ENCODE data around the gene SLC40A1.

The SLC40A1 gene

DNA sequence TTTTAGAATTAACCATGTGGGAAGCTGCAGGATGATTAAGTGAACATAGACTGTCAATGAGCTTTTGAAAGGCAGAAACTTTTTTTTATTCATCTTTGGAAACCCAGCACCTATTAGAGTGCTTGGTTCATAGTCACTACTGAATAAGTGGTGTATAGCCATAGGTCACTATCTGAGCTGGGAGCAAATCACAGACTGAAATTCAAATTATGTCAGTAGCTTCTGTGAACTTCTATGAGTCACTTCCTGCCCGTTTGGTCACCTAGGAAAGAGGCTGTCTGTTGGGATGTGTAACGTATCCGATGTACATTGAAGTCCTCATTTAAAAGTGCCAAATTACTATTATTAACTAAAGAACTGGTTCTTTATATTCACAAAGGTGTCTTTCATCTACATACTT lies 20.5 kb upstream of the SLC40A1 start:
- DNase-seq (ENCODE audit: low read depth in 2 of 2), result no peak

DNA sequence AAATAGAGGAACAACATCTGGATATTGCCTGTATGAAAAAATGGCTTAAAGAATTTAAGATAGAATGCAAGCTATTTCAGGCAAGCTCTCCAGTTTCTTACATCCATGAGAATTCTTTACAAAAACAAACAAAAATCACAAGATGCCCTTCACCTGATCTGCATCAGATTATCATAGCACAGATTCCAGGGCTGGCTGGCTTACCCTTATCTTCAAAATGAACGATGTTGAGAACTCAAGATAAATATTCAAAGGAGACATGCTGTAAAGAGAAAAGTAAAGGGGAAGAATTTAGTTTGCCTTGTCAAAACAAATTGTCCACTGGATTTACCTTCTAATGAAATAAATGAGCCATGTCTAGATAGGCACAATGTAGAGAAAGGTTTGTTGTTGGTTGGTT lies 18.7 kb upstream of the SLC40A1 start:
- DNase-seq (ENCODE audit: low read depth in 2 of 2), result no peak

DNA sequence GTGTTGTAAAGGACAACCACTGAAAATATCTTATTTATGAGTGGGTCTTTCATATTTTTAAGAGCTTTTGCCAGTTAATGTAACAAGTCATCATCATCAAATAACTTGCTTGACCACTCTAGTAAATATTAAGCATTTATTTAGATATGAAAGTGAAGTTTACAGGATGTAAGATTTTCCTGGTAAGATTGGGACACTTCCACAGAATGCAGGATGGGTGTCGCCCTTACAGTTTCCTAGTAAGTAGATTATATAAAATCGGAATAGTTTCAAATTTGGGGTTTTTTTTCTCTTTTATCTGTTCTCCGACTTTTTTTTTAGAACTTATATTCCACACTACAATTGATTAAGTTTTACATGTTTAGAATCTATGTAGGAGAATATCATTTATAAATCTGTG lies 14.8 kb upstream of the SLC40A1 start:
- DNase-seq (ENCODE audit: low read depth in 2 of 2), result no peak

DNA sequence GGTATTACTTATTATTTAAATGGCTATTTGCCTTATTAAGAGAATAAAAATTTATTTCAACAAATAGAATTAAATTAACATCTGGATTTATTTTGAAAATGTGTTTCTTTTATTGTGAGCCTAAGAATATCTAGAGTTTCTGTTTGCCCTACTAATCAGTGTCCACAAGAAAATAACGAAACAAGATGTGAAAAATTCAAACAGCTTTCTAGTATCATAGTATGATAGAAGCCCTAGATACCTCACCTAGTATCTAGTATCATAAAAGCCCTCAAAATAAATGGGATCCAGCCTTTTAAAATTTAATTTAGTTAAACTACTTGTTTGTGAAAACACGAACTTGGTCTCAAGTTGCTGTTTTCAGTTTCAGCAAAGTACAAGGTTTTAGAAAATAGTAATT lies 13.7 kb upstream of the SLC40A1 start:
- no peak for DNase-seq (ENCODE audit: low read depth in 2 of 2)

DNA sequence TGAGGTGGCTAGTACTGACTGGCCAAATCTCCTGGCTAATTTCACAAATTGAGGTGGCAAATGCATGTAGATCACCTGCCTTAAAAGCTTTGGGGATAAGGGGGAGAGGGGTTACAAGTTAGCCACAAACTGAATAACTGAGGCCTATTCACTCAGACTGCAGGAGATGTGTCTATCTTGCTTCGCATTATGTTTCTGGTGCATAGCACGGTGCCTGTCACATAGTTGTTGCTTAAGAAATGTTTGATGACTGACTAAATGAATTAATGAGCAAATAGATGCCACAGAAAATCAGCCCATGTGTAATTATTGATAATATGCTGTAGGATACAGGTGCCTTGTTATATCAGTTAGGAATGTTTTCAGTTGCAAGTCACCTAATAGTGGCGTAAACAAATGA lies 12.5 kb upstream of the SLC40A1 start:
- DNase-seq (ENCODE audit: low read depth in 2 of 2), result no peak

DNA sequence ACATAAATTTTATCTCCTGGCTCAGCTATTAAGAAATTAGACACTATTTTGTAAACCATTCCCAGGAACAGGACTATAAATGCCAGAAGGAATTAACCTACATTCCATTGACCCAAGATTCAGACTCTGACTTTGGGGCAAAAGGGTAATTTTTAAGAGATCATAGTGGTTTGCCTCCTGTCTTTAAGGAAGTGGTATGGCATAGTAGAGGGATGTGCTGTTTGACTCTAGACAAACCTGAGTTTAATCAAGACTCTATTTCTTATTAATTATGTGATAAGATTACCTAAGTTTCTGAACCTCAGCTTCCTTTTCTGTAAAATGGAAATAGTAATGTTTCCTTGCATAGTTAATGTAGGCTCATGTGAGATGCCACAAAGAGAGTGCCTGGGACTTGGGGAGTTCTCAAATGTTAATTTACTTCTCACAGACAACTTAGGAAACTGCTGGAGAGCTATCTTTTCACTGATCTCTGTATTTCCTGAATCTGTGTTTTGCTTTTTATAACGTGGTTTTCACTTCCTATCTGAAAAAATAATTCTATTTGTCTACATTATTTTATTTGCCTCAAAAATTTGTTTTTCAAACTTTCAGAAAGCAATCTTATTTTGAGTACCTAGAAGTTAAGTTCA lies 11.9 kb upstream of the SLC40A1 start:
- no peak for DNase-seq (ENCODE audit: low read depth in 2 of 2)

DNA sequence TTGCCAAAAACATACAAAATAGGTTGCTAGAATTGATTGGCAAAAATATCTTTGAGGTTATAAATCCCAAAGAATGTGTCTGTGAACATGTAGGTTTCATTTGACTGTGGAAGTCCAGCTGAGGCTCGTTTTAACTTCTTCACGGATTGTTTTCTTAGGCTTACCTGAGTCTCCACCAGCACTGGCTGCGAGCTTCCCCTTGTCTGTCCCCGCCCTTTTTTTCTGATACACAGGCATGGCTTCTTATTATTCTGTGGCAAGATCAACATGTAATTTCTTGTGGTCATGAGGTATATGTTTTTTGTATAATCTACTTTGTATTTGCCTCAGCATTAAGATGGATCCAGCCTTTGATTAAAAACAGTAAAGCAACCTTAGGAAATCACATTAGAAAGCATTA lies 7.2 kb upstream of the SLC40A1 start:
- DNase-seq (ENCODE audit: low read depth in 2 of 2), result no peak

DNA sequence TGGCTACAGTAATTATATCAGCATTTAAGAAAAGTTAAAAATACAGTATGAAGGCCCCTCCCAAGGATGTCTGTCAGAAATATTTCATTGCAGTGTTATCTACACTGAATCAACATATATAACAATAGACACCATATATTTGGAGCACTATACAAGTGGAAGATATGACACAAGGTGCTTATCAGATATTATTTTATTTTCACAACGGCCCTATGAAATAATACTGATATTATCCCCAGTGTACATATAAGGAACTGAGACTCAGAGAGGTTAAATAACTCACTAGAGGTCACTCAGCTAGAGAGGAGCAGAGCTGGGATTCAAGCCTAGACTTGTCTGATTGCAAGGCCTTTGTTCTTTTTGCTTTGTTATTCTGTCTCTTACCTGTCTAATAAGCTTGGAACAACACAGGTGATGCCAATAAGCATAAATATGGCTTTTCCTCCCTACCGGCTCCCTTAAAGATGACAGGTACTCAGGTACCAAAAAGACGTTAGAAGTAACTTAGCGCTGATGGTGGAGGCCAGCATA lies 4.7 kb upstream of the SLC40A1 start:
- DNase-seq (ENCODE audit: low read depth in 2 of 2), result no peak

DNA sequence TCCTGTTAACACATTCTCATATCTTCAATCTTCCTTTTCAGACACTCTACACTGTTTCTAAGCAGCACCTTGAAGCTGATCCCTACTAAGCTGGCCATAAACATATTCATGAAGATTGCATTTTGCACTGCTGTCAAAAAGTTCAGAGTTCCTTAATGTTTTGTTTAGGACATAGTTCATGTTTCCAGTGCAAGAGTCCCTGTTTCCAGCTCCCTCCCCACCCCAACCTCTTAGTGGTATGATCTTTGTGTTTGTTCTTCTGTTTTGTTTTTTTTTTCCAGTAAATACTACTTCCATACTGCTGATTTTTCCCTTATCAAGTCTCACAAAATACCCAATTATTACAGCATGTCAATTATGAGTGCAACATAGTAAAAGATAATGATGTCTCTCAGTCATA lies 4.1 kb upstream of the SLC40A1 start:
- DNase-seq (ENCODE audit: low read depth in 2 of 2), result no peak

DNA sequence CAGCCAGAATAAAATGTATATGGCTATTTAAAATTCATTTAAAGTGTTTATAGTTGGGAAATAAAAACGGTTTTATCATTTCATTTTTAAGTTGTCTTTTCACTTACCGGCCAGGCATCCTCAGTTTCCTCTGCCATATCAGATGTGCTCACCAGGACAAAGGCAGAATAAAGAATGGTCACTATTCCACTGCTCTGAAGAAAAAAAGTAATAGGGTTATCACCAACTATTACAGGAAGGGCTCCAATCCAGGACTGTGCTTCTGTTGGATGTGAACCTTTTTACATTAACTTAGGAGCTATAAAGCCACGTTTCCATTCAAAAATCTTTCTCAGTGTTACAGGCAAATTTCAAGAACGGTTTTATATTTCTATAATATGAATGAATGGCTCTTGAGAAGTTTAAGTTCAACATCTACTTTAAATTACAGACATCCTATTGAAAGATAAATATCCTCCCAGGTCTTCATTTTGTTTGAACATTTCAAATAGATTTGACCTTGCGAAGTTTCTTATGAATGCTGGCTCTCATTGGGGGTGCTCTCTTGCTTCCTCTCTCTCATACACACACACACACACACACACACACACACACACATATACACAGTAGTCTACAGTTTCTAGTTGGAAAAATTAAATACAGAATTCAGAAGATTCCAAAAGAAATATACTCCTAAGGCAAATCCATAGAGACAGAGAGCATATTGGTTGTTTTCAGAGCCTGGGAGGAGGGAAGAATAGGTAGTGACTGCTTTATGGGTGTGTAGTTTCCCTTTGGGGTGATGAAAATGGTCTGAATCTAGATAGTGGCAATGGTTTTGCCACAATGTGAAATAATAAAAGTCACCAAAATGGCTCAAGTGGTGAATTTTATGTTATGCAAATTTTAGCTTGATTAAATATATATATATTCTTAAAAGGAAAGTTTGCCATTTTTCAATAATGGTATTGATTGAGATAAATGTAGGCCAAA lies 2.9 kb upstream of the SLC40A1 start:
- no peak for DNase-seq (ENCODE audit: low read depth in 2 of 2)

DNA sequence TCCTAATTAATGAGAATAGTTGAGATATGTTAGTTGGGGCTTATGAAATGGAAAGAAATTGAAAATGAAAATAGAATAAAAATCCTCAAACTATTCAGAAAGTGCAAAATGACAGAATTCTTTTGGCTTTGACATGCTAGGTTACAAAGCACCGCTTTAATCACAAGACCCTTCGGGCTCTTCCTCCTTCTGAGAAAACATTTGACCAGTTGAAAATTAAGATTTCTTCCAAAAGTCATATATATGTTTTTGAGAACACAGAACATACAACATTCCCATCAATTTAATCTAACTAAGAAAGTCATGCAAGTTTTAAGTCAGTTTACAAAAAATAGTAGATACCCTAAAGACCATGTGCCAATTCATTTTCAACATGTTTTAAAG lies 2.2 kb upstream of the SLC40A1 start:
- DNase-seq (ENCODE audit: low read depth in 2 of 2), result no peak

DNA sequence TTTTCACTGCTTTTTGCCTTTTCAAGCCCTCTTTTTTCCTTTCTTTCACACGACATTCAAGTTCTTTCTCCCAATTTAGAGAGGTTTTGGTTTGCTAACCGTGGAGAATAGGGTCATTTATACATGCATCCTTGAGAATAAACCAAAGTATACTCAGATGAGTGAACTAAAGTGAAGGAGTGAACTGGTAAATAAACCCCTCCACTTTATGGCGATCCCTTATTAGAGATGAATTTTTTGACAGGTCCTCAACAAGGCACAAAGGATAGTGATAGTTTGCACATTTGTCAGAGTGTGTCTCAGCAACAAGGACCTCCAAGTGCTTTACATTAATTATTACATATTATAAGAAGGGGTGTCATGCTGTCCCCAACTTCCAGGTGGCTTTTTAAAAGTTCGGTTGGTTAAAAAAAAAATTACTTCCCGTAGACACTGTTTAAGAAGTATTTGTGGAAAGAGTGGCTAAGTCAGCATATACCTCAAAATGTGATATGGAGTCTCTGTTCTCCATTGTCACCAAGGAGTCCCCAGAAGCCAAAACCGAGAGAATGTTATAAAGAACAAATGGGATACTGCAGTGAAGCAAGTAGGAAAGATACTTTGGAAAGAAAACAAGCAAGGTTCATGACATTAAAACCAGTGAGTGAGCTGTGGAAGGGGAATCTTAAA lies 1.7 kb upstream of the SLC40A1 start:
- no peak for DNase-seq (ENCODE audit: low read depth in 2 of 2)

DNA sequence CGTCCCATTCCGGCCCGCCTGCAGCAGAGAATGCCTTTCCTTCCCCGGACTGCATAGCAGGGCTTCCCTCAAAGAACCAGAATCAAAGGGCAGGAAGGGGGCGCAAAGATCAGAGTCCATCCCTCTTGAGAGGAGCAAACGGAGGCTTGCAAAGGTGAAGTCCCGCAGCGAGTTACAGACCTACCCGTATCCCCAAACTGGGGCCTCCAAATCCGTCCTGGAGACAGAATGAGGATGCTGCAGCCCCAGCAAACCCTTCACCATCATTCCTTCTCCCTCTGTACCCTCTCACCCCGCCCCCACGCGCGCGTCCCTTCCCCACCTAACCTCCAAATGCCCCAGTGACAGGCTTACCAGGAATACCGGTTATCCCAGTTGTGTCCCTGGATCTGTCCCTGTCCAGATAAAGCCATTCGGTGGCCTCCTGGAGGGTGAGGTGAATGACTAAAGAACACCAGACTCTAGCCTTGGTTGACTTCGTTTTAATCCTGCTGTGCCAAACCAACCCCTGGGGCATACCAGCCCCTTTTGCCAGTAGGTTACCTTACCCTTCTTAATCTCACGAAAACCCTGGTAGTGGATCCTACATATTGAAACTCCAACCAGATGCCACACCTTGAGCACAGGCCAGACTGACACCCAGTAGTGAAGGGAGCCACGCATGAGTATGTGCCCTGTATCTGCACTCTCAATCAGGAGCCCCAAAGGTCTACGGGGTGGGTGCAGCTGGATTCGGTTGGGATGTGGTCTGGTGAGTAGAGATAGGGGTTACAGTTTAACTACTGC lies 961 bp upstream of the SLC40A1 start:
- no peak for DNase-seq (ENCODE audit: low read depth in 2 of 2)

DNA sequence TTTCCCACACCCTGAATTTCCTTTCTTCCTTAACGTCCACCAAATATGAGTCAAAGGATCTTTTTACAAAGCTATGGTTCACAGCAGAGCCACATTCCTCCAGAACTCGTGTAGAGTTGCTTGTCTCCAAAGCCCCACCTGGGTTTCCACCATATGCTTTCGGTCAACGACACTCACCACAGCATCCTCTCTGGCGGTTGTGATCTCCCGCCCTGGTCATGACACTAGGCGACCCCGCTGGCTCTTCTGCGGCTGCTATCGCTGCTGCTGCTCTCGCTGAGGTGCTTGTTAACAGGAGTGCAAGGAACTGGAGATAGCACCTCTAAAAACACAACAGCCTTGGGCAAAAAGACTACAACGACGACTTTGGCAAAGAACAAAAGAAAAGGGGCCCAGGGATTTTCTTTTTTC lies 340 bp downstream of the SLC40A1 start:
- DNase-seq (ENCODE audit: low read depth in 2 of 2), result no peak

DNA sequence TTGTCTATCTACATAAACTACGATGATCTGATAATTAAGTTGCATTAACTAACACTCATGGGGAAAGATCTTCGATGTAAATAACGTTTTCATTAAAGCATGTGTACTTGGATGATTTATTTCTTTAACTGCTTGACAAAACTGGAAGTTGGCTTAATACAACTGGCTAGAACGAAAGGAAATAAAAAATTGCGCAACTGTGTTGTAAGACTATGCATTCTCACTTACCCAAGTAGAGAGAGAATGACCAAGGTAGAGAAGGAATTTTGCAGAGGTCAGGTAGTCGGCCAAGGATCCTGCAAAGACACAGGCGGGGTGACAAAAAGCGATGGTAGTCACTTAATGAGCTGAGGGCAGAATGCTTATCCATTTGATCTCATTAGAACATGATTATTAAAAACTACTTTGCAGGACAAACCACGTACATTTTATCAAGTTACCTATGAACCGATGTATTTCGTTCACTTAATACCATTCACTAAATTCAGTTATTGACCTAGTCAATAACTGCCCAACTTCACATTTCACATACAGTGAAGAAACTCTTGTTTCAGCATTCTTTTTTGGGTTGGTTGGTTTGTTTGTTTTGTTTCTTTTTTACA lies 900 bp downstream of the SLC40A1 start:
- DNase-seq (ENCODE audit: low read depth in 2 of 2), result no peak

DNA sequence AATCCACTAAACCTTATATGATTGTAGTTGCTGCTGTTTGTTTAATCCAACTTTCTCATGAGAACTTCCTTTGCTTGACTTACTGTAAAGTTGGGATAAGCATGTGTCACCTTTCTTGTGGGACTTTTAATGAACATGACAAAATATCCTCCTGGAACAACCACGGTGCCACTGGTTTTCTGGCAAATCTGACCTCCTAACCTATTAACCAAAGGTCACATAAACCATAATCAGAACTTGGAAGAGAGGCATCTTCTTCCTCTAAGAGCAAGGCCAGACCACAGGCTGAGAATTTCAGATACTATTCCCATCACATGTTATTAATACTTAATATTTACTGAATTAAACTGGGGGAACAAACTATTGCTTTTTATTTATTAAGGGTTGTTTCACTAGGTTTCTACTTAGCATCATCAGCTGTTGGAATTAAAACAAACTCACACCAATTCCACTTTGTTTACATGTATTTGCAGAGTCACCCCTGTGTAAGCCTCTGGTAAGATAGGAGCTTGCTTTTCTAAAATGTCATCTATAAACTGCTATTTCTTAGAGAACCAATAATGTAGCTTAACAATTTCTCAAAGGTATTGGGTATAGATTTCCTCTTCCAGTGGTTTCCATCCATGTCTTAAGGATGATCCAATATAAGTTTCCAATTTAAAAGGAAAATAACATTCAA lies 2.2 kb downstream of the SLC40A1 start:
- no peak for DNase-seq (ENCODE audit: low read depth in 2 of 2)

DNA sequence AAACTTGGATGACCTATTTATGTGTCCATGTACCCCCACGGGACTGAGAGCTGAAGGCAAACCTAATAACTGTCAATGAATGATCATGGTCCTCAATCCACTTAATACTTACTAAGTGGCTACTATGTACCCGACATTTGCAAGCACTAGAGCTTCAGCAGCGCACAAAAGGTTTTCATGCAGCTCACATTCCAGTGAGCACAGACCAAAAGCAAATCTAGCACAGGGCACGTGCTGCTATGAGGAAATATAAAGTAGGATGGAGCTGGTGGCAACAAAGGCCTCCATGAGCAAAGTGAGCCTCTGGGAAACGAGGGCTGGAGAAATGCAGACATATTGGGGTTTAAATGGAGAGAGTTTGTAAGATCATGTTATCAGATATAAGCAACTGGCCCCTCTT lies 3.5 kb downstream of the SLC40A1 start:
- DNase-seq (ENCODE audit: low read depth in 2 of 2), result no peak

DNA sequence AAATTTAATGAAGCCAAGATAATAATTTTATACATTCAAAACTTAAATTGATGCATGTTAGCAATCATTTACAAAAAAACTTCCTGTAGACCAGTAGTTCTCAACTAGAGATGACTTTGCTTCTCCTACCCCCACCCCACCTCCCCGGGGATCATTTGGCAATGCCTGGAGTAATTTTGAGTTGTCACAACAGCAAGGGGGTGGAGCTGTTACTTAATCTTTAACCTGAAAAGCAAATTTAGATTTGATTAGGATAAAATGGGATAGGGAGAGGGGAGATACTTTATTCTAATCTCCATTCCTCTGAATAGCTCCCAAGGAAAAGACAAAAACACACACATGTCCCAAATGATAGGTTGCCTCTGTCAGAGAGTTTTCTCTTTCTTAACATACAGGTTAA lies 4.2 kb downstream of the SLC40A1 start:
- DNase-seq (ENCODE audit: low read depth in 2 of 2), result no peak

DNA sequence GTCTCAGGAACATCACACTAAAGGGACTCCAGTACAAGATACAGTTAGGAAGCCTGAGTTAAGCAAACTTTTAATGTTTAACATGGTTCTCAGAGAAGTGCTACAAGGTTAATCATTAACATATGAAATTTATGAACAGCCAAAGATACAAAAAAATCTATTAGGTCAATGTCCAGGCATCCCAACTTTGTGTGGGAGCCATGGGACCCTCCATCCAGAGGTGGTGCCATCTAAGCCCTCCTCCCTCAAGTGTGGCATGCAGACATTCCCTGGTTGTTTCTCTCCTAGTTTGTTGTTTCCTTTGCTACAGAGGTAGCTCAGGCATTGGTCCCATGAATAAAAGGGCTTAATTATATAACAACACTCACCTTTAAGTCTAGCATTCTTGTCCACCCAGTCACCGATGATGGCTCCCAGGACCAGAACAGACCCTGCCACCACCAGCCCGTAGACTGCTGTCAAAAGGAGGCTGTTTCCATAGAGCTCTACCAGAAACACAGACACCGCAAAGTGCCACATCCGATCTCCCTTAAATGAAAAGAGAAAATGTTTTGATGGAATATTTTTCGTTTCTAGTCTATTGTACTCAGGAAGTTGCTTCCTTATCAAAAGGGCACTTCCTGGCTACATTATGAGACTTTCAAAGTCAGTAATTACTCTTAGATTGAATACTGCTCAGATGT lies 5.7 kb downstream of the SLC40A1 start:
- no peak for DNase-seq (ENCODE audit: low read depth in 2 of 2)

DNA sequence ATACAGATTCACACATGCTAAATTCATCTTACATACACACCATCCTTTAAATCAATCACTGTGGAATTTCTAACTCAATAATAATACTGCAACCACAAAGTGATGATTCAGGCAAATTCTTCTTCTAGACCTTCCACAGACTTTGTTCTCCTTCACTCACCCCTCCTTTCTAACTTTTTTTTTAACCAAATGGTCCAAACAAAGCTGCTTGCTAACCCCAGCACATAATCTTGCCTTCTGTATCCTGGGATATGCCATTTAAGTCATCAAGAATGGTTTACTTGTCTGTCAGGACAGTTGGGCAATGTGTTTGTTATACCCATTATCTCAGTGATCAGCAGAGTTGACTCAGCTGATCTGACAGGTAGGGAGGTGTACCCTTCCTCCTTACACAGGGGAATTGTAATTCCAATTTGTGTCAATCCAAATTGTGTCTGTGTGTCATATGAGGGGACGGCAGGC lies 10.0 kb downstream of the SLC40A1 start:
- no peak for DNase-seq (ENCODE audit: low read depth in 2 of 2)

All from stimulated activated CD8-positive, alpha-beta memory T cell treated with anti-CD3 and anti-CD28 coated beads, Interleukin-15, amount 100 ng/mL, for 4 hours (primary cell).